Chondrocyte (in vitro differentiated cells): ENCODE data around the gene KRT78. TPM values are rescaled to one million over a fixed set of nuclear protein-coding genes. Genes with fewer than 3 reads are reported as not detected.
A peak's percentile ranks its signal among the peaks of the same experiment; 100 is the strongest.

Source experiments
- DNase-seq: peaks from one replicate; pipeline ENCODE4 v3.0.0; 2021; ENCODE audit warnings: mixed read lengths, low spot score
- H3K27ac Mint-ChIP-seq: one replicate; pipeline ENCODE4 v1.8.0; 2021; ENCODE audit warnings: mild to moderate bottlenecking, moderate library complexity, mixed read lengths; ENCODE audit not compliant: unreplicated experiment
- H3K27me3 Mint-ChIP-seq: 2 replicates; pipeline ENCODE4 v1.8.0; 2021; ENCODE audit warnings: low read depth, mixed read lengths
- H3K36me3 Mint-ChIP-seq: 2 replicates; pipeline ENCODE4 v1.8.0; 2021; ENCODE audit warnings: low read depth, mixed read lengths
- H3K4me1 Mint-ChIP-seq: 2 replicates; pipeline ENCODE4 v1.8.0; 2021; ENCODE audit warnings: low read depth, mild to moderate bottlenecking, mixed read lengths
- H3K4me3 Mint-ChIP-seq: one replicate; pipeline ENCODE4 v1.8.0; 2021; ENCODE audit warnings: mild to moderate bottlenecking, moderate library complexity, mixed read lengths; ENCODE audit not compliant: unreplicated experiment
- H3K9me3 Mint-ChIP-seq: 2 replicates; pipeline ENCODE4 v1.8.0; 2021; ENCODE audit warnings: low read depth, mixed read lengths
- total RNA-seq: library from RNA; stranded (reverse); gene quantifications from 3 replicates; pipeline ENCODE4 v1.2.1, GENCODE V29; 2021
- TF ChIP-seq, protein P1 (sequence below): fragments of 200-600 bp; sonication (generic); IDR thresholded peaks from 2 replicates; pipeline ENCODE4 v1.5.0; 2021; ENCODE audit warnings: antibody characterized with exemption, mild to moderate bottlenecking, moderate library complexity

KRT78 gene
- total RNA-seq, 1 donor from 2014 or later = not detected

DNA sequence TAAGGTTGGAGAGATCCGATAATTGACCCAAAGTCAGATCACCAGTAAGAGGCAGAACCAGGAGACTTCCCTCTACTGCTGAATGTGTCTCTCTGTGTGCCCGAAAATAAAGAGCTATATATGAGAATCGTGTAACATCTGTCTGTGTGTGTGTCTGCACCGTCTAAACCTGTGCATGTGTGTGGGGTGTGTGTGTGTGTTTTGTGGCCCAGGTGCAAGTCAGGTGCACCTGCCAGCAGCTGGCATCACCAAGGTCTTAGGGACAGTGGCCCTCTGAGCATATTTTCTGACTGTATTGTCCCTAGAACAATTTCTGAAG, 24.7 kb upstream of the KRT78 start:
- TF ChIP-seq, protein P1, sequence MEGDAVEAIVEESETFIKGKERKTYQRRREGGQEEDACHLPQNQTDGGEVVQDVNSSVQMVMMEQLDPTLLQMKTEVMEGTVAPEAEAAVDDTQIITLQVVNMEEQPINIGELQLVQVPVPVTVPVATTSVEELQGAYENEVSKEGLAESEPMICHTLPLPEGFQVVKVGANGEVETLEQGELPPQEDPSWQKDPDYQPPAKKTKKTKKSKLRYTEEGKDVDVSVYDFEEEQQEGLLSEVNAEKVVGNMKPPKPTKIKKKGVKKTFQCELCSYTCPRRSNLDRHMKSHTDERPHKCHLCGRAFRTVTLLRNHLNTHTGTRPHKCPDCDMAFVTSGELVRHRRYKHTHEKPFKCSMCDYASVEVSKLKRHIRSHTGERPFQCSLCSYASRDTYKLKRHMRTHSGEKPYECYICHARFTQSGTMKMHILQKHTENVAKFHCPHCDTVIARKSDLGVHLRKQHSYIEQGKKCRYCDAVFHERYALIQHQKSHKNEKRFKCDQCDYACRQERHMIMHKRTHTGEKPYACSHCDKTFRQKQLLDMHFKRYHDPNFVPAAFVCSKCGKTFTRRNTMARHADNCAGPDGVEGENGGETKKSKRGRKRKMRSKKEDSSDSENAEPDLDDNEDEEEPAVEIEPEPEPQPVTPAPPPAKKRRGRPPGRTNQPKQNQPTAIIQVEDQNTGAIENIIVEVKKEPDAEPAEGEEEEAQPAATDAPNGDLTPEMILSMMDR = no peak
- peaks cover 68% of the 10 kb centered on the region for H3K4me1 Mint-ChIP-seq
- no peaks in the 10 kb centered on the region for H3K27me3 Mint-ChIP-seq
- peak overlapping the region; percentile 54 for H3K4me3 Mint-ChIP-seq
- H3K36me3 Mint-ChIP-seq = no peaks in the 10 kb centered on the region
- H3K9me3 Mint-ChIP-seq = no peaks in the 10 kb centered on the region
- H3K27ac Mint-ChIP-seq = peak overlapping the region; percentile 98
- DNase-seq = no peak

DNA sequence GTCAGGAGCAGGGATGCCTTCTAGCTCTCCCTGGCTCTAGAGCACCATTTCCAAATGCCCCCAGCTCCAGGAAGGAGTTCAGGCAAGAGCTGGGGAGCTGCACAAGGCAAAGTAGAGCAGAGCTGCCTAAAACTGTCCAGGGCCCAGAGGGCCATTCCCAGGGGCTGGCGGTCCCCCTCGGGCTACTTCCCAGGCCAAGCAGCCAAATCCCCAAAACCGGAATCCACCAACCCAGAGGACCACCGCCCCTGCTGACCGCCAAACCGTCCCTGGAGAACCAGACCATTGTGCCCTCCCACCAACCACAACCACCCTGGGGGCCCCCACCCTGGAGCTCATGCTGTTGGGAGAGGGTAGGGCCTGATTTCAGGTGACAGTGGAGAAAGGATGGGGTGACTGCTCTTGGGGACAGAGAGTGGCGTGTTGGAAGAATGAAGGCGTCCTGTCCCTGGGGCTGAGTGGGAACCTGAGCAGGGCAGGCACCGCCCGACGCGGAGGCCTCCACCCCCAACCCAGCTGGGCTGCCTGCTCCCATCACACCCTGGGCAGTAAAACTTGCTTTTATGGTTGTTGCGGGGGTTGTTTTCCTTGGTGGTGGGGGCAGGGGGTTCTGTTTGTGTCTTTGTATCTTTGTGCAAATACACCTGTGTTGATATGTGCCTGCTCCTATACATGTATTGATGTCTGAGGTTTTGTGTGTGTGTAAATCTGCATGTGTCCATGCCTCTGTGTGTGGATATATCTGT, 24.0 kb upstream of the KRT78 start:
- H3K27ac Mint-ChIP-seq = peak overlapping the region; percentile 98
- DNase-seq = no peak
- no peaks in the 10 kb centered on the region for H3K9me3 Mint-ChIP-seq
- peaks cover 64% of the 10 kb centered on the region for H3K4me1 Mint-ChIP-seq
- TF ChIP-seq, protein P1 = no peak
- H3K27me3 Mint-ChIP-seq = no peaks in the 10 kb centered on the region
- no peaks in the 10 kb centered on the region for H3K36me3 Mint-ChIP-seq
- H3K4me3 Mint-ChIP-seq = no peak overlapping the region

DNA sequence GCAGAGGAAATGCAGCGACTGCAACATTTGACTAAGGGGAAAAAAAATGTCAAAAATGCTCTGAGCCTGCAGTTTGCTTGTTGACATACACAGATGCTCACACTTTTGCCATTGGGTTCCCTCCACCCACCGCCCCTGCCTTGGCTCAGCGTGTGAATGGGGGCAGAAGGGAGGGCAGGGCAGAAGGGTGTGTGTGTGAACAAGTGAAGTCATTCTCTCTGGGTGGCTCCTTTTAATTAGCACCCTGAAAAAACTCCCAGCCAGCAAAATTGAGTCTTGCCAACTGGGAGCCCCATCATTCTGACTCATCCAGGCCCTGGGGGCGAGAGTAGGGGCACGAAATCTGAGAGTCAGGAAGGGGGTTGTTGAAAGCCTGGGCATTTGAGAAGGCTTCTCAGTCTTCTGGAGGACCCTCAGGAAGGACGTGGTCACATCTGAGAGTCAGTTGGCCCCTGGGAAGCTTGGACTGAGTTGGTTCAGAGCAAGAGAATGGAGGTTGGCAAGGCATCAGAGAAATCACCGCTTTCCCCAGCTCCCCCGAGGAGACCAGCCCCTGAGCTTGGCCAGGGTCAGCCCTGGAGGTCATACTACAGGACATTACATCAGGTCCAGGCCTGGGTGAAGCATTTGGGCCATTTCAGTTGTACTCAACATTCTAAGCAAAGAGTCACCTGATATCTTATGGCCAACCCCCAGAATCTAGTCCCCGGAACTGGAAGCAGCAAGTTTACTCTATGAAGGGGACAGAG, 22.7 kb upstream of the KRT78 start:
- Mint-ChIP-seq H3K4me1 (peaks cover 60% of the 10 kb centered on the region), H3K36me3 (no peaks in the 10 kb centered on the region), H3K27me3 (no peaks in the 10 kb centered on the region), H3K4me3 (peak overlapping the region; percentile 9), H3K9me3 (no peaks in the 10 kb centered on the region), H3K27ac (peak overlapping the region; percentile 98)
- no peak for DNase-seq
- TF ChIP-seq, protein P1 = no peak

DNA sequence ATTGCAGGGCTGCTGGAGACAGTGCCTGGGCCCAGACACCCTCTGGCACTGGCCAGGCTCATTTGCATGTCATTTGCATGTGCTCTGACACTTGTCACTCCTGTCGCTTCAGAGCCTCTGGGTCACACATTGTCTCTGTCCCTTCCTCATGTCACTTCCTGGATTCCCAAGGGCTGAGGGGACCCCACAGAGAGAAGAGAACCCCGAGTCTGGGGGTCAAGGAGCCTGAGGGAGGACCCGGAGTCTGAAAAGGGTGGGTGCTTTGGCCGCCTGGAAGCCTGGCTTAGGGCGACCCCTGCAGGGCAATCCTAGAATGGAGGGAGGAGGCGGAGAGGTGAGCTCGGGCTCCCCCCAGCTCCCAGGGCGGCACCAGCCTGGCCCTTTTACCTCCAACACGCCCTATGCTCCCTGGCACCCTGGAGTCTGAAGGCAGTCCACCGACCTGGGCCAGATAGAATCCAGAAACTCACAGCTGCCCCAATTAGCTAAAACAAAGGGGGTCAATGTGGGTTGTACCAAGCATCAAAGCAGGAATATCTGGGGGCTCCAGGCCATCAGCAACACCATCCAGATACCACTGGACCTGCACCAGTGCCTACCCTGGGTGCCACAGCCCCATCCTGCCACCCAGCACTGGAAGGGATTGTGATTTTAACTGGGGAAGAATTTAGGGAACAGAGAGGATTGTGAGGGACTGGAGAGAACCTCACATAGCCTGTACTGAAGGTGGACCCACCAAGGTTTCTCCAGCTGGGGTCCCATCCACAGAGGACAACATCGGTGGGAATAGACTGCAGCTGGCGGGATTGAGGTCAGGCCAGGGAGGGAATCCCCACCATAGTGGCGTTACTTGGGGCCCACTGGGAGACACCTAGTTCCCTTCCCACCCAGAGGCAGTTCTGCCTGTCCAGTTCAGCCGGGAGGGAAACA, 21.8 kb upstream of the KRT78 start:
- H3K36me3 Mint-ChIP-seq = no peaks in the 10 kb centered on the region
- peaks cover 53% of the 10 kb centered on the region for H3K4me1 Mint-ChIP-seq
- no peaks in the 10 kb centered on the region for H3K9me3 Mint-ChIP-seq

More for the DNA sequence above, 21.8 kb upstream of the KRT78 start:
- no peaks in the 10 kb centered on the region for H3K27me3 Mint-ChIP-seq
- TF ChIP-seq, protein P1 = peak; percentile 86
- H3K27ac Mint-ChIP-seq = peak overlapping the region; percentile 98
- H3K4me3 Mint-ChIP-seq = no peak overlapping the region
- no peak for DNase-seq
